Esophagus muscularis mucosa (tissue), 4 donors: ENCODE results near the gene HERC2. TPM values are rescaled to one million over a fixed set of nuclear protein-coding genes. Genes with fewer than 3 reads are reported as not detected.

Experiments used
- DNase-seq: peaks from one replicate; pipeline ENCODE4 v3.0.0-alpha.2; 2017; ENCODE audit errors: extremely low spot score
- H3K27ac ChIP-seq, 4 donors: fragments of 200-600 bp; sonication (generic); replicated peaks in 1 of 4; 1 replicate in 3 of 4; 2 replicates in 1 of 4; pipeline ENCODE4 v1.5.1; 2016 to 2019; ENCODE audit warnings: mild to moderate bottlenecking in 1 of 4
- H3K27me3 ChIP-seq, 4 donors: fragments of 200-600 bp; sonication (generic); one replicate each; pipeline versions ENCODE4 v1.5.1 to v1.6.0; 2016 to 2019
- H3K36me3 ChIP-seq, 4 donors: fragments of 200-600 bp; sonication (generic); one replicate each; pipeline ENCODE4 v1.5.1; 2016 to 2019
- H3K4me1 ChIP-seq, 4 donors: fragments of 200-600 bp; sonication (generic); one replicate each; pipeline ENCODE4 v1.5.1; 2016 to 2019
- H3K4me3 ChIP-seq, 4 donors: fragments of 200-600 bp; sonication (generic); 1 replicate in 2 of 4; 2 replicates in 2 of 4; pipeline ENCODE4 v1.5.1; 2016 to 2019; ENCODE audit warnings: mild to moderate bottlenecking in 4 of 4, moderate library complexity in 1 of 4
- H3K9me3 ChIP-seq, 4 donors: fragments of 200-600 bp; sonication (generic); 1 replicate in 3 of 4; 2 replicates in 1 of 4; pipeline ENCODE4 v1.5.1; 2016 to 2019
- EP300 ChIP-seq: sonication (generic); formaldehyde crosslinking; IDR thresholded peaks from one replicate; pipeline ENCODE4 v1.6.1; 2017; ENCODE audit warnings: antibody characterized with exemption
- POLR2A ChIP-seq: fragments of 450-650 bp; IDR thresholded peaks from one replicate; pipeline ENCODE4 v1.6.1; 2017; ENCODE audit warnings: antibody characterized with exemption, moderate library complexity, mild to moderate bottlenecking, low read depth
- POLR2AphosphoS5 ChIP-seq, 2 donors: sonication (generic); formaldehyde crosslinking; IDR thresholded peaks; one replicate each; pipeline ENCODE4 v1.6.1; 2017; ENCODE audit warnings: antibody characterized with exemption in 2 of 2
- WGBS: methylation state at CpG from one replicate; pipeline ENCODE4 v1.1.5; 2018; 5-methylcytosine and 5-hydroxymethylcytosine counted together
- intact Hi-C: fragments of 100-400 bp; cut with DNase I; formaldehyde crosslinking; loops from one replicate; pipeline ENCODE4 v1.15.1; 2023
- total RNA-seq, 4 donors: library from RNA; depleted of rRNA; stranded (reverse); fragments of >200 nt; gene quantifications; one replicate each; pipeline versions ENCODE4 v1.1.0 to v1.2.1, GENCODE V29; 2016
- TF ChIP-seq, protein P1 (sequence below), 3 experiments: fragments of 200-600 bp in 2 of 3; fragments of 450-650 bp in 1 of 3; sonication (generic) in 2 of 3; IDR thresholded peaks; one replicate each; pipeline ENCODE4 v1.5.1; 2017 to 2019; ENCODE audit warnings: antibody characterized with exemption in 3 of 3, mild to moderate bottlenecking in 2 of 3, moderate library complexity in 1 of 3

The HERC2 gene
- total RNA-seq, 4 donors from 2014 or later: 57.0 to 96.3 (median 66.0) TPM

GRCh38 chr15:28085489-28086174 is 236.3 kb downstream of the HERC2 start:
- intact Hi-C loops: loop anchor here (5.0 kb wide), 1 partner anchor 37 kb away; no protein-coding TSS in a partner anchor
- H3K27ac ChIP-seq: no peak overlapping the region
- H3K9me3 ChIP-seq: peaks cover 0 to 7% (median 2%) of the 10 kb centered on the region in 4 donors
- peaks cover 0 to 12% (median 0%) of the 10 kb centered on the region in 4 donors for H3K27me3 ChIP-seq
- 74% methylated on average over 4 of the region's 4 CpGs for WGBS
- no peak overlapping the region for H3K4me3 ChIP-seq
- no peaks in the 10 kb centered on the region for H3K4me1 ChIP-seq
- peak; percentile 57 for DNase-seq
- H3K36me3 ChIP-seq: no peaks in the 10 kb centered on the region
- TF ChIP-seq EP300 (no peak), POLR2A (no peak), POLR2AphosphoS5 (IDR thresholded peaks at IDR 0.05) (no peak)
- TF ChIP-seq, protein P1, sequence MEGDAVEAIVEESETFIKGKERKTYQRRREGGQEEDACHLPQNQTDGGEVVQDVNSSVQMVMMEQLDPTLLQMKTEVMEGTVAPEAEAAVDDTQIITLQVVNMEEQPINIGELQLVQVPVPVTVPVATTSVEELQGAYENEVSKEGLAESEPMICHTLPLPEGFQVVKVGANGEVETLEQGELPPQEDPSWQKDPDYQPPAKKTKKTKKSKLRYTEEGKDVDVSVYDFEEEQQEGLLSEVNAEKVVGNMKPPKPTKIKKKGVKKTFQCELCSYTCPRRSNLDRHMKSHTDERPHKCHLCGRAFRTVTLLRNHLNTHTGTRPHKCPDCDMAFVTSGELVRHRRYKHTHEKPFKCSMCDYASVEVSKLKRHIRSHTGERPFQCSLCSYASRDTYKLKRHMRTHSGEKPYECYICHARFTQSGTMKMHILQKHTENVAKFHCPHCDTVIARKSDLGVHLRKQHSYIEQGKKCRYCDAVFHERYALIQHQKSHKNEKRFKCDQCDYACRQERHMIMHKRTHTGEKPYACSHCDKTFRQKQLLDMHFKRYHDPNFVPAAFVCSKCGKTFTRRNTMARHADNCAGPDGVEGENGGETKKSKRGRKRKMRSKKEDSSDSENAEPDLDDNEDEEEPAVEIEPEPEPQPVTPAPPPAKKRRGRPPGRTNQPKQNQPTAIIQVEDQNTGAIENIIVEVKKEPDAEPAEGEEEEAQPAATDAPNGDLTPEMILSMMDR (IDR thresholded peaks at IDR 0.05): no peak

- Histone ChIP-seq H3K36me3 (no peaks in the 10 kb centered on the region), H3K27me3 (peaks cover 0 to 12% (median 0%) of the 10 kb centered on the region in 4 donors), H3K4me1 (no peaks in the 10 kb centered on the region), H3K4me3 (no peak overlapping the region), H3K27ac (no peak overlapping the region), H3K9me3 (peaks cover 0 to 7% (median 0%) of the 10 kb centered on the region in 4 donors)
- 100% methylated on average over 2 of the region's 3 CpGs for WGBS
- TF ChIP-seq, protein P1 (IDR thresholded peaks at IDR 0.05): no peak
- no peak for TF ChIP-seq POLR2A
- TF ChIP-seq EP300: no peak
- intact Hi-C loops: no loop called here
- no peak for DNase-seq
Measured at GRCh38 chr15:28084547-28084946, 237.4 kb downstream of the HERC2 start.

DNA sequence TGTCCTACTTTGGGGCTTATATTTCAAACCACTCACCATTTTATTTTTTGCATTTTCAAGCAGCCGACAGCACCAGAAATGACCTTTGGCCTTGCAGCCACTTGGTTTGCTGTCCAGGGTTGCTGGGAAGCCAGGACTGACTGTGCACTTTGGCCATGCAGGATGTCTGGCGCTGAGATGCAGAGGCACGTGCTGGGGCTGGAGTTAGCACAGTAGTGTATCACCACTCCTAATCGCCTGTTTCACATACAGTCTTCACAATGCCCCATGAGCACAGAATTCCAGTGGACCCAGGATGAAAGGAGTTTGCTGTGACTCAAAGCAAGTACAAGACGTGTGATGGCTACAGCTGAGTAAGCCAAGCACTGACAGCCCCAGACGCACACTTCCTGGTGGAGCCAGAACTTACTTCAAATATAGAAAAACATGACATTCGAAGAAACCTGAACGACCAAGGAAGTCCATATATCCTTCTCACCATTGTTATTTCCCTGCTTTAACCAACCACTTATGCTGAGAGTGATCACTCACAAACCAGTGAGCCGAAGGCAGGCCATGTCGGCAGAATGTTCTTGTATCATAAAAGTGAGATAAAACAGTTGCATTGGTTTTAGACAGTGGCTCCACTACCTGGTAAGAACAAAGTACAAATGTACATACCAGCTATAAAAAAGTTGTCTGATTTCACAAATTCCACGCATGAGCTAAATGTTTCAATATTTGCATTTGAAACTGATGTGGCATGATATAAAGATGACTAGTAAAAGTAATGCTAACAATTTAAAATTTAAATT is 238.9 kb downstream of the HERC2 start:
- TF ChIP-seq POLR2AphosphoS5 (IDR thresholded peaks at IDR 0.05) (no peak), EP300 (no peak), POLR2A (no peak)
- TF ChIP-seq, protein P1 (IDR thresholded peaks at IDR 0.05): no peak
- 64% methylated on average over 11 of the region's 11 CpGs for WGBS
- peak; percentile 87 for DNase-seq
- Histone ChIP-seq H3K4me3 (no peak overlapping the region), H3K27ac (no peak overlapping the region), H3K9me3 (peaks cover 0 to 7% (median 0%) of the 10 kb centered on the region in 4 donors), H3K36me3 (no peaks in the 10 kb centered on the region), H3K27me3 (peaks cover 0 to 12% (median 0%) of the 10 kb centered on the region in 4 donors), H3K4me1 (no peaks in the 10 kb centered on the region)
- intact Hi-C loops: no loop called here

- H3K27me3 ChIP-seq: peaks cover 0 to 12% (median 0%) of the 10 kb centered on the region in 4 donors
Measured at GRCh38 chr15:28081594-28081993, 240.4 kb downstream of the HERC2 start.

DNA sequence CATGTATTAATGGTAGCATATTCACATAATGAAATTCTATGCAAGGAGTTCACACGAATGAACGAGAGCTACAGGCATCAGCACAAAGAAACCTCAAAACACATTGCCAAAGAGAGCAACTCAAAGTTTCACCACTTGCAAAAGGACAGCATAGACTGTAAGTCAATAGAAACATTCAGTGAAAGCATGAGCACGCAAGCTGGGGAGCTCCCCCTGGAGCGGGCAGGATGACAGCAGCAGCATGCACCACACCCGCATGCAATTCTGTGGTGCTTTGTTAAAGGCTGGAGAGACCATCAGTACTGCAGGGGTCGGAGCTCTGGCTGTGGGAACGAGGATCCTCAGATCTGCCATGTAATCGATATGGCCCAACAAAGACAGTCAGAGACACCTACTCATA is 241.6 kb downstream of the HERC2 start:
- no peak overlapping the region for H3K4me3 ChIP-seq
- peaks cover 0 to 7% (median 0%) of the 10 kb centered on the region in 4 donors for H3K9me3 ChIP-seq
- H3K4me1 ChIP-seq: no peaks in the 10 kb centered on the region
- WGBS: 59% methylated on average over 8 of the region's 8 CpGs
- peaks cover 0 to 11% (median 0%) of the 10 kb centered on the region in 4 donors for H3K27me3 ChIP-seq
- no peak for TF ChIP-seq POLR2A
- TF ChIP-seq, protein P1 (IDR thresholded peaks at IDR 0.05): no peak
- no peak for TF ChIP-seq POLR2AphosphoS5 (IDR thresholded peaks at IDR 0.05)
- TF ChIP-seq EP300: no peak
- no peak overlapping the region for H3K27ac ChIP-seq
- no peaks in the 10 kb centered on the region for H3K36me3 ChIP-seq
- DNase-seq: peak; percentile 62
- intact Hi-C loops: no loop called here

More at GRCh38 chr15:28081594-28081993, 240.4 kb downstream of the HERC2 start:
- WGBS: 95% methylated on average over 20 of the region's 20 CpGs
- Histone ChIP-seq H3K9me3 (peaks cover 0 to 7% (median 0%) of the 10 kb centered on the region in 4 donors), H3K36me3 (no peaks in the 10 kb centered on the region), H3K4me1 (no peaks in the 10 kb centered on the region), H3K4me3 (no peak overlapping the region), H3K27ac (no peak overlapping the region)
- DNase-seq: peak; percentile 87
- no peak for TF ChIP-seq POLR2AphosphoS5 (IDR thresholded peaks at IDR 0.05)
- TF ChIP-seq POLR2A: no peak
- intact Hi-C loops: no loop called here
